ENCODE data around the gene STOML1.

DNA sequence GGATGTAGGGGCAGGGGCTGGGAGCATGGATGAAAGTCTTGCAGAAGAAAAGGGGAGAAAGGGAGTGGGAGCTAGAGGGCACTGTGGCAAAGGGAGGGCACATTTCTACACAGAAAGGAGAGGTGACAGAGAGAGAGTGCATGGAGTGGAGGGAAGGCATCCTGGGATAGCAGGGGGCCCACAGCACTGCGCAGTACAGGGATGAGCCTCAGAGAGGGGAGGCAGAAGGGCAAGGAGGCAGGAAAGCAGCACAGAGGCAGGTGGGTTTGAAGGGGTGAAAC lies 5.4 kb downstream of the STOML1 start:
- TF ChIP-seq, protein P1, sequence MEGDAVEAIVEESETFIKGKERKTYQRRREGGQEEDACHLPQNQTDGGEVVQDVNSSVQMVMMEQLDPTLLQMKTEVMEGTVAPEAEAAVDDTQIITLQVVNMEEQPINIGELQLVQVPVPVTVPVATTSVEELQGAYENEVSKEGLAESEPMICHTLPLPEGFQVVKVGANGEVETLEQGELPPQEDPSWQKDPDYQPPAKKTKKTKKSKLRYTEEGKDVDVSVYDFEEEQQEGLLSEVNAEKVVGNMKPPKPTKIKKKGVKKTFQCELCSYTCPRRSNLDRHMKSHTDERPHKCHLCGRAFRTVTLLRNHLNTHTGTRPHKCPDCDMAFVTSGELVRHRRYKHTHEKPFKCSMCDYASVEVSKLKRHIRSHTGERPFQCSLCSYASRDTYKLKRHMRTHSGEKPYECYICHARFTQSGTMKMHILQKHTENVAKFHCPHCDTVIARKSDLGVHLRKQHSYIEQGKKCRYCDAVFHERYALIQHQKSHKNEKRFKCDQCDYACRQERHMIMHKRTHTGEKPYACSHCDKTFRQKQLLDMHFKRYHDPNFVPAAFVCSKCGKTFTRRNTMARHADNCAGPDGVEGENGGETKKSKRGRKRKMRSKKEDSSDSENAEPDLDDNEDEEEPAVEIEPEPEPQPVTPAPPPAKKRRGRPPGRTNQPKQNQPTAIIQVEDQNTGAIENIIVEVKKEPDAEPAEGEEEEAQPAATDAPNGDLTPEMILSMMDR (IDR thresholded peaks at IDR 0.05), result no peak
- TF ChIP-seq POLR2AphosphoS5 (IDR thresholded peaks at IDR 0.05) (no peak), POLR2A (IDR thresholded peaks at IDR 0.05) (no peak)
